ENCODE data around the gene ADAMTSL3. TPM values are rescaled to one million over a fixed set of nuclear protein-coding genes. Genes with fewer than 3 reads are reported as not detected.

ADAMTSL3 gene
- polyA plus RNA-seq, 1 experiment, result not detected

GRCh38 chr15:83977992-83978391 lies 324.1 kb downstream of the ADAMTSL3 start:
- ChIA-PET CTCF (no interaction called here), POLR2A (no interaction called here)
- H3K4me3 ChIP-seq (ENCODE audit: low read depth, low read length), result no peak overlapping the region
- TF ChIP-seq CTCF (IDR thresholded peaks at IDR 0.05; ENCODE audit: insufficient read depth, low read depth, low read length), result no peak
- DNase-seq (ENCODE audit: low read depth), result no peak
- H3K36me3 ChIP-seq (ENCODE audit: control insufficient read depth, insufficient read depth, low read length), result no peaks in the 10 kb centered on the region
- H3K27me3 ChIP-seq (ENCODE audit: control insufficient read depth, insufficient read depth, low read length), result no peaks in the 10 kb centered on the region

DNA sequence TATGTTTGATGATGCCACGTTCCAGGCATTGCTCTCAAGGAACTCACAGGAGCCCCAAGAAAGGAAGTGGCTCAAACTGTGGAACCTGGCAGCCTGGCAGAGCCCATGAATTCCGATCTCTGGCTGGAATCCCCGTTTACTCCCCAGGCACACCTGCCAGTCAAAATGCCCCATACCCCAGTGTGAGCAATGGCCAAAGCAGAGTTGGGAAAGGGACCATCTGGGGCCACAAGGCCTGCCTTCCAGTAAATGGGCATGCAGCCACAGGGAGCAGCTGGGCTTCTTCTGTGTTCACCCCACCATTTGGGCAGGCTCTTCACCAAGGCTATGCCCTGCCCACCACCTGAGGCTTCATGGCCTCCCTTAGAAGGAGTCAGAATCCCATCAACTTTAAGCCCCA lies 324.7 kb downstream of the ADAMTSL3 start:
- ChIA-PET CTCF (no interaction called here), POLR2A (no interaction called here)
- no peaks in the 10 kb centered on the region for H3K27me3 ChIP-seq (ENCODE audit: control insufficient read depth, insufficient read depth, low read length)
- no peak for TF ChIP-seq CTCF (IDR thresholded peaks at IDR 0.05; ENCODE audit: insufficient read depth, low read depth, low read length)
- H3K36me3 ChIP-seq (ENCODE audit: control insufficient read depth, insufficient read depth, low read length), result no peaks in the 10 kb centered on the region
- DNase-seq (ENCODE audit: low read depth), result no peak
- no peak overlapping the region for H3K4me3 ChIP-seq (ENCODE audit: low read depth, low read length)

DNA sequence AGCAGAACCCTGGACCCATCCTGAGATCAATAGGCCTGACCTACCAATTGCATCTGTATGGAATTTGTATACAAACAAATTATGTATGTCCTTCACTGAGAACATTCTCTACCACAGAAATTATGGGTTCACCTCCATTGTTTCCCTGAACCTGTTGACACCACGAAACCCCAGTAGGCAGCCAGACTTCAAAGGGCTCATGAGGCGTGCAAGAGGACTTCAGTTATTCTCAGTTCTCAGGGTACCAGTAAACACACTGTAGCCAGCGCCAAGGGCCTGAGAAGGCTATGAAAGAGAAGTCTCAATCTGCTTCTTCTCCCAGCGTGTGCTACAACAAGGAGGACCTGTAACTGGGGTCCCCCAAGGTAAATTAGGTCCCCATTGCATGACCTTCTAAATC lies 326.7 kb downstream of the ADAMTSL3 start:
- TF ChIP-seq CTCF (IDR thresholded peaks at IDR 0.05; ENCODE audit: insufficient read depth, low read depth, low read length), result no peak
- ChIA-PET CTCF (no interaction called here), POLR2A (no interaction called here)
- Histone ChIP-seq H3K27me3 (ENCODE audit: control insufficient read depth, insufficient read depth, low read length) (no peaks in the 10 kb centered on the region), H3K36me3 (ENCODE audit: control insufficient read depth, insufficient read depth, low read length) (no peaks in the 10 kb centered on the region), H3K4me3 (ENCODE audit: low read depth, low read length) (no peak overlapping the region)
- DNase-seq (ENCODE audit: low read depth), result no peak

DNA sequence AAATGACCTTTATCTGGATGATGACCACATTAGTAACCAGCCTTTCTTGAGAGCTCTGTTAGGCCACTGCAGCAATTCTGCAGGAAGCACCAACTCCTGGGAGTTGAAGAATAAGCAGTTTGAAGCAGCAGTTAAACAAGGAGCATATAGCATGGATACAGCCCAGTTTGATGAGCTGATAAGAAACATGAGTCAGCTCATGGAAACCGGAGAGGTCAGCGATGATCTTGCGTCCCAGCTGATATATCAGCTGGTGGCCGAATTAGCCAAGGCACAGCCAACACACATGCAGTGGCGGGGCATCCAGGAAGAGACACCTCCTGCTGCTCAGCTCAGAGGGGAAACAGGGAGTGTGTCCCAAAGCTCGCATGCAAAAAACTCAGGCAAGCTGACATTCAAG lies 328.8 kb downstream of the ADAMTSL3 start:
- Histone ChIP-seq H3K36me3 (ENCODE audit: control insufficient read depth, insufficient read depth, low read length) (no peaks in the 10 kb centered on the region), H3K27me3 (ENCODE audit: control insufficient read depth, insufficient read depth, low read length) (no peaks in the 10 kb centered on the region), H3K4me3 (ENCODE audit: low read depth, low read length) (no peak overlapping the region)
- DNase-seq (ENCODE audit: low read depth), result no peak
- CTCF ChIA-PET, result no interaction called here
- no peak for TF ChIP-seq CTCF (IDR thresholded peaks at IDR 0.05; ENCODE audit: insufficient read depth, low read depth, low read length)
- POLR2A ChIA-PET, result no interaction called here

GRCh38 chr15:83983634-83984458 lies 329.9 kb downstream of the ADAMTSL3 start:
- ChIA-PET POLR2A (no interaction called here), CTCF (no interaction called here)
- H3K36me3 ChIP-seq (ENCODE audit: control insufficient read depth, insufficient read depth, low read length), result no peaks in the 10 kb centered on the region
- TF ChIP-seq CTCF (IDR thresholded peaks at IDR 0.05; ENCODE audit: insufficient read depth, low read depth, low read length), result no peak
- DNase-seq (ENCODE audit: low read depth), result no peak
- no peak overlapping the region for H3K4me3 ChIP-seq (ENCODE audit: low read depth, low read length)
- no peaks in the 10 kb centered on the region for H3K27me3 ChIP-seq (ENCODE audit: control insufficient read depth, insufficient read depth, low read length)

Data from BJ (cell line).